Measurements from ENCODE around the gene HBP1. TPM values are rescaled to one million over a fixed set of nuclear protein-coding genes. Genes with fewer than 3 reads are reported as not detected.
"Not testable (repeated sequence)": the region's sequence is repeated elsewhere in the genome, so short reads cannot be mapped to it uniquely, and the experiment has no call there.

HBP1 gene
- total RNA-seq, 1 donor from 2014 or later, result 39.7 TPM

- Mint-ChIP-seq H3K27me3 (ENCODE audit: unreplicated experiment) (no peaks in the 10 kb centered on the region), H3K27ac (ENCODE audit: unreplicated experiment) (no peak overlapping the region), H3K36me3 (ENCODE audit: unreplicated experiment) (peaks cover 28% of the 10 kb centered on the region), H3K4me1 (ENCODE audit: low read depth, unreplicated experiment) (peaks cover 7% of the 10 kb centered on the region), H3K4me3 (ENCODE audit: unreplicated experiment) (no peak overlapping the region), H3K9me3 (ENCODE audit: unreplicated experiment) (peaks cover 11% of the 10 kb centered on the region)
- TF ChIP-seq, protein P1, sequence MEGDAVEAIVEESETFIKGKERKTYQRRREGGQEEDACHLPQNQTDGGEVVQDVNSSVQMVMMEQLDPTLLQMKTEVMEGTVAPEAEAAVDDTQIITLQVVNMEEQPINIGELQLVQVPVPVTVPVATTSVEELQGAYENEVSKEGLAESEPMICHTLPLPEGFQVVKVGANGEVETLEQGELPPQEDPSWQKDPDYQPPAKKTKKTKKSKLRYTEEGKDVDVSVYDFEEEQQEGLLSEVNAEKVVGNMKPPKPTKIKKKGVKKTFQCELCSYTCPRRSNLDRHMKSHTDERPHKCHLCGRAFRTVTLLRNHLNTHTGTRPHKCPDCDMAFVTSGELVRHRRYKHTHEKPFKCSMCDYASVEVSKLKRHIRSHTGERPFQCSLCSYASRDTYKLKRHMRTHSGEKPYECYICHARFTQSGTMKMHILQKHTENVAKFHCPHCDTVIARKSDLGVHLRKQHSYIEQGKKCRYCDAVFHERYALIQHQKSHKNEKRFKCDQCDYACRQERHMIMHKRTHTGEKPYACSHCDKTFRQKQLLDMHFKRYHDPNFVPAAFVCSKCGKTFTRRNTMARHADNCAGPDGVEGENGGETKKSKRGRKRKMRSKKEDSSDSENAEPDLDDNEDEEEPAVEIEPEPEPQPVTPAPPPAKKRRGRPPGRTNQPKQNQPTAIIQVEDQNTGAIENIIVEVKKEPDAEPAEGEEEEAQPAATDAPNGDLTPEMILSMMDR (IDR thresholded peaks at IDR 0.05; ENCODE audit: partially characterized antibody, unreplicated experiment), result no peak
- DNase-seq, result no peak
Measured at GRCh38 chr7:107244613-107245012, 75.8 kb downstream of the HBP1 start.

DNA sequence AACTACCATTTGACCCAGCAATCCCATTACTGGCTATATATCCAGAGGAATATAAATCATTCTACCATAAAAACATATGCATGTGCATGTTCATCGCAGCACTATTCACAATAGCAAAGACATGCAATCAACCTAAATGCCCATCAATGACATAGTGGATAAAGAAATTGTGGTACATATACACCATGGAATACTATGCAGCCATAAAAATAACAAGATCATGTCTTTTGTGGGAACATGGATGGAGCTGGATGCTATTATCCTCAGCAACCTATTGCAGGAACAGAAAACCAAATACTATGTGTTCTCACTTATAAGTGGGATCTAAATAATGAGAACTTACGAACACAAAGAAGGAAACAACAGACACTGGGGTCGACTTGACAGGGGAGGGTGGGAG, 78.0 kb downstream of the HBP1 start:
- not testable (repeated sequence) for H3K4me1 Mint-ChIP-seq (ENCODE audit: low read depth, unreplicated experiment); H3K27ac Mint-ChIP-seq (ENCODE audit: unreplicated experiment); H3K4me3 Mint-ChIP-seq (ENCODE audit: unreplicated experiment); DNase-seq; H3K27me3 Mint-ChIP-seq (ENCODE audit: unreplicated experiment)
- Mint-ChIP-seq H3K36me3 (ENCODE audit: unreplicated experiment) (peaks cover 28% of the 10 kb centered on the region), H3K9me3 (ENCODE audit: unreplicated experiment) (peaks cover 11% of the 10 kb centered on the region)

- Mint-ChIP-seq H3K27ac (ENCODE audit: unreplicated experiment) (no peak overlapping the region), H3K36me3 (ENCODE audit: unreplicated experiment) (peaks cover 24% of the 10 kb centered on the region), H3K4me3 (ENCODE audit: unreplicated experiment) (no peak overlapping the region), H3K27me3 (ENCODE audit: unreplicated experiment) (no peaks in the 10 kb centered on the region), H3K9me3 (ENCODE audit: unreplicated experiment) (peaks cover 5% of the 10 kb centered on the region), H3K4me1 (ENCODE audit: low read depth, unreplicated experiment) (no peaks in the 10 kb centered on the region)
- TF ChIP-seq, protein P1 (IDR thresholded peaks at IDR 0.05; ENCODE audit: partially characterized antibody, unreplicated experiment), result no peak
- no peak for DNase-seq
Measured at GRCh38 chr7:107248551-107249316, 79.9 kb downstream of the HBP1 start.

DNA sequence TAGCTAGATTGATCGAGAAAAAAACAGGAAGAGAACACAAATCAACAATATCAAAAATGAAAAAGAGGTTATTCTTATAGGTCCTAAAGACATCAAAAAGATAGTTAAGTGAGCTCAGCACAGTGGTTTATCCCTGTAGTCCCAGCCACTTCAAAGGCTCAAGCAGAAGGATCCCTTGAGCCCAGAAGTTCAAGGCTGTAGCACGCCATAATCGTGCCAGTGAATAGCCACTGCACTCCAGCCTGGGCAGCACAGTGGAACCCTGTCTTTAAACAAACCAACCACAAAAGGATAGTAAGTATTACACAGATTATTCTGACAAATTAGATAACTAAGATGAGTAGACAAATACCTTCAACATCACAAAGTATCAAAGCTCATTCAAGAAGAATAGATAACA, 83.2 kb downstream of the HBP1 start:
- Mint-ChIP-seq H3K36me3 (ENCODE audit: unreplicated experiment) (no peaks in the 10 kb centered on the region), H3K4me3 (ENCODE audit: unreplicated experiment) (no peak overlapping the region), H3K9me3 (ENCODE audit: unreplicated experiment) (no peaks in the 10 kb centered on the region), H3K27ac (ENCODE audit: unreplicated experiment) (no peak overlapping the region), H3K4me1 (ENCODE audit: low read depth, unreplicated experiment) (no peaks in the 10 kb centered on the region), H3K27me3 (ENCODE audit: unreplicated experiment) (no peaks in the 10 kb centered on the region)
- TF ChIP-seq, protein P1 (IDR thresholded peaks at IDR 0.05; ENCODE audit: partially characterized antibody, unreplicated experiment), result no peak
- no peak for DNase-seq

Other genes with a start within 250 kb of the HBP1 start
- 14.6 TPM for gene PRKAR2B, start 124.3 kb upstream of the HBP1 start, total RNA-seq (ENCODE audit: unreplicated experiment)

All from glutamatergic neuron (in vitro differentiated cells).